HCT116 (cell line): ENCODE measurements around the gene SLC25A4. TPM values are rescaled to one million over a fixed set of nuclear protein-coding genes. Genes with fewer than 3 reads are reported as not detected.

Experiments
- ATAC-seq: fragments of 200-7000 bp; cut with Tn5 transposase; 2 replicates; pipeline ENCODE4 v1.9.1; 2020; ENCODE audit warnings: mild to moderate bottlenecking, moderate library complexity
- BruUV-seq: library from RNA; stranded (reverse); fragments of 400-500 nt; replicated peaks from 2 replicates; lab custom pipeline; 2021; lab: Mats Ljungman, UMichigan
- CTCF ChIA-PET: fragments of 300-600 bp; sonication (Branson Sonifier 250); formaldehyde crosslinking; loops from one replicate; lab custom pipeline; 2021; ENCODE audit warnings: antibody characterized with exemption; lab: Charles Lee
- POLR2A ChIA-PET: fragments of 300-600, 350-600 bp; sonication (Branson Sonifier 250); formaldehyde crosslinking; loops from one replicate; lab custom pipeline; 2021; ENCODE audit warnings: antibody characterized with exemption; lab: Charles Lee
- RAD21 ChIA-PET, 2 experiments: fragments of 300-600 bp; sonication (Branson Sonifier 250); formaldehyde crosslinking; loops; one replicate each; lab custom pipeline; 2023; ENCODE audit warnings: low total read pairs in 2 of 2; ENCODE audit not compliant: uncharacterized antibody in 2 of 2, unreplicated experiment in 2 of 2, low non-redundant PET in 1 of 2; lab: Charles Lee
- DNase-seq: peaks from one replicate; pipeline ENCODE4 v3.0.0-alpha.2; 2010; ENCODE audit warnings: low read depth, low spot score
- H2AFZ ChIP-seq: fragments of 200-600 bp; shearing (Covaris generic), sonication (generic); 2 replicates; pipeline ENCODE4 v1.6.1; 2017; ENCODE audit warnings: low read depth, mixed run types, mixed read lengths, antibody characterized with exemption, low read length; ENCODE audit not compliant: poor library complexity, severe bottlenecking
- H3K27ac ChIP-seq: 2 replicates; pipeline ENCODE4 v1.5.1; 2012; ENCODE audit warnings: low read depth, low read length
- H3K27me3 ChIP-seq: fragments of 200-600 bp; sonication (generic); 2 replicates; pipeline ENCODE4 v1.6.1; 2016; ENCODE audit warnings: mixed run types, low read length, mixed read lengths; ENCODE audit not compliant: insufficient read depth
- H3K36me3 ChIP-seq, 2 experiments: fragments of 200-500 bp in 1 of 2; fragments of 200-600 bp in 1 of 2; sonication (Bioruptor generic) in 1 of 2; sonication (generic) in 1 of 2; 2 replicates each; pipeline versions ENCODE4 v1.5.1 to v1.6.1; 2014 to 2016; ENCODE audit warnings: low read length in 2 of 2, inconsistent platforms in 1 of 2, mixed read lengths in 1 of 2, mixed run types in 1 of 2; ENCODE audit not compliant: insufficient read depth in 2 of 2, control insufficient read depth in 1 of 2
- H3K4me1 ChIP-seq, 2 experiments: fragments of 200-600 bp in 1 of 2; sonication (generic) in 1 of 2; 2 replicates each; pipeline versions ENCODE4 v1.5.1 to v1.6.1; 2012 to 2017; ENCODE audit warnings: low read length in 2 of 2, inconsistent platforms in 1 of 2, mild to moderate bottlenecking in 1 of 2, mixed read lengths in 1 of 2, mixed run types in 1 of 2, moderate library complexity in 1 of 2; ENCODE audit not compliant: insufficient read depth in 2 of 2, control insufficient read depth in 1 of 2
- H3K4me2 ChIP-seq: fragments of 200-600 bp; sonication (generic); 2 replicates; pipeline ENCODE4 v1.6.1; 2017; ENCODE audit warnings: mixed run types, low read length, mixed read lengths
- H3K4me3 ChIP-seq, 2 experiments: fragments of 200-600 bp in 1 of 2; sonication (generic) in 1 of 2; replicated peaks in 1 of 2; 2 replicates each; pipeline ENCODE4 v1.5.1; 2011 to 2016; ENCODE audit warnings: low read length in 2 of 2, control low read depth in 1 of 2, low read depth in 1 of 2, mild to moderate bottlenecking in 1 of 2, mixed read lengths in 1 of 2, mixed run types in 1 of 2
- H3K79me2 ChIP-seq: fragments of 200-600 bp; sonication (generic); 2 replicates; pipeline ENCODE4 v1.6.1; 2017; ENCODE audit warnings: mild to moderate bottlenecking, mixed run types, low read length, moderate library complexity, mixed read lengths; ENCODE audit not compliant: insufficient read depth
- H3K9ac ChIP-seq: fragments of 200-600 bp; sonication (generic); 2 replicates; pipeline ENCODE4 v1.6.1; 2016; ENCODE audit warnings: low read length, mixed read lengths
- H3K9me2 ChIP-seq: fragments of 200-600 bp; sonication (generic), shearing (Covaris generic); 2 replicates; pipeline ENCODE4 v1.6.1; 2017; ENCODE audit warnings: mixed run types, mild to moderate bottlenecking, moderate library complexity; ENCODE audit not compliant: insufficient read depth
- H3K9me3 ChIP-seq, 2 experiments: fragments of 200-500 bp in 1 of 2; fragments of 200-600 bp in 1 of 2; sonication (Bioruptor generic) in 1 of 2; sonication (generic) in 1 of 2; 2 replicates each; pipeline ENCODE4 v1.6.1; 2014 to 2017; ENCODE audit warnings: low read length in 2 of 2, mixed read lengths in 2 of 2, inconsistent platforms in 1 of 2, low read depth in 1 of 2, mild to moderate bottlenecking in 1 of 2, mixed run types in 1 of 2, moderate library complexity in 1 of 2; ENCODE audit not compliant: control insufficient read depth in 1 of 2, insufficient read depth in 1 of 2
- H4K20me1 ChIP-seq: fragments of 200-600 bp; sonication (generic), shearing (Covaris generic); 2 replicates; pipeline ENCODE4 v1.6.1; 2017; ENCODE audit warnings: mixed run types, mild to moderate bottlenecking, moderate library complexity; ENCODE audit not compliant: insufficient read depth
- CEBPB ChIP-seq: IDR thresholded peaks from 2 replicates; pipeline ENCODE4 v1.6.1; 2012; ENCODE audit warnings: low read depth
- CTCF ChIP-seq, 3 experiments: fragments of 200-600 bp in 1 of 3; sonication (generic) in 1 of 3; IDR thresholded peaks in 2 of 3; conservative IDR thresholded peaks in 1 of 3; 2 replicates each; pipeline ENCODE4 v1.5.1; 2012 to 2017; ENCODE audit warnings: low read depth in 2 of 3, low read length in 2 of 3, antibody characterized with exemption in 1 of 3, borderline replicate concordance in 1 of 3, control low read depth in 1 of 3, mild to moderate bottlenecking in 1 of 3, mixed read lengths in 1 of 3, mixed run types in 1 of 3, moderate library complexity in 1 of 3; ENCODE audit not compliant: insufficient read depth in 1 of 3
- EZH2 ChIP-seq: fragments of 200-600 bp; sonication (generic); IDR thresholded peaks from 2 replicates; pipeline ENCODE4 v1.6.1; 2017; ENCODE audit warnings: antibody characterized with exemption, mixed run types
- FOSL1 ChIP-seq: IDR thresholded peaks from 2 replicates; pipeline ENCODE4 v1.6.1; 2012; ENCODE audit warnings: low read depth
- JUND ChIP-seq: IDR thresholded peaks from 2 replicates; pipeline ENCODE4 v1.6.1; 2012
- POLR2A ChIP-seq: IDR thresholded peaks from 2 replicates; pipeline ENCODE4 v1.7.0; 2011; ENCODE audit warnings: borderline replicate concordance; ENCODE audit not compliant: insufficient read depth, insufficient read length; ENCODE audit errors: extremely low read depth
- POLR2AphosphoS5 ChIP-seq: IDR thresholded peaks from 2 replicates; pipeline ENCODE4 v1.6.1; 2011; ENCODE audit warnings: mild to moderate bottlenecking, low read depth, low read length, moderate library complexity
- REST ChIP-seq: IDR thresholded peaks from 2 replicates; pipeline ENCODE4 v1.6.1; 2012; ENCODE audit warnings: low read depth
- TCF7L2 ChIP-seq: IDR thresholded peaks from 2 replicates; pipeline ENCODE4 v1.7.0; 2011; ENCODE audit warnings: borderline replicate concordance, inconsistent platforms; ENCODE audit not compliant: insufficient read depth, insufficient read length; ENCODE audit errors: extremely low read depth
- YY1 ChIP-seq: IDR thresholded peaks from 2 replicates; pipeline ENCODE4 v1.6.1; 2011; ENCODE audit warnings: low read length, low read depth, moderate library complexity, mild to moderate bottlenecking; ENCODE audit not compliant: insufficient replicate concordance; ENCODE audit errors: extremely low read depth
- intact Hi-C: fragments of 100-400 bp; cut with micrococcal nuclease; formaldehyde crosslinking; loops from 2 replicates; pipeline ENCODE4 v1.10.0; 2022
- total RNA-seq: library from RNA; stranded (reverse); gene quantifications from one replicate; pipeline ENCODE4 v1.2.1, GENCODE V29; 2021; ENCODE audit not compliant: unreplicated experiment

The SLC25A4 gene
- total RNA-seq, 1 experiment from 2014 or later: 27.9 TPM

GRCh38 chr4:185139736-185140135 lies 3.3 kb upstream of the SLC25A4 start:
- no peak overlapping the region for H3K9ac ChIP-seq
- no peak overlapping the region for H3K27ac ChIP-seq
- H3K79me2 ChIP-seq: no peaks in the 10 kb centered on the region
- H3K9me3 ChIP-seq: no peaks in the 10 kb centered on the region
- ChIA-PET CTCF (interaction anchor here (1.0 kb wide), 1 partner anchor 134 kb away, joined by 3 read pairs; no protein-coding TSS in a partner anchor), POLR2A (no interaction called here), RAD21 (no interaction called here)
- H3K36me3 ChIP-seq: no peaks in the 10 kb centered on the region
- intact Hi-C loops: no loop called here
- H3K4me2 ChIP-seq: no peak overlapping the region
- H4K20me1 ChIP-seq: no peaks in the 10 kb centered on the region
- no peak overlapping the region for H2AFZ ChIP-seq
- no peaks in the 10 kb centered on the region for H3K9me2 ChIP-seq
- H3K4me3 ChIP-seq: no peak overlapping the region
- no peak for DNase-seq
- no TSS peak for BruUV-seq
- no peak for TF ChIP-seq POLR2A
- TF ChIP-seq CTCF (IDR thresholded peaks at IDR 0.05 in 2 of 3, conservative IDR thresholded peaks at IDR 0.05 in 1 of 3; ENCODE audit: borderline replicate concordance in 1 of 3, insufficient read depth in 1 of 3, low read depth in 2 of 3, low read length in 2 of 3): no peak
- TF ChIP-seq EZH2: no peak
- no peak for TF ChIP-seq REST
- TF ChIP-seq POLR2AphosphoS5: no peak
- TF ChIP-seq FOSL1: no peak
- TF ChIP-seq CEBPB: no peak
- no peak for TF ChIP-seq YY1
- no peak for TF ChIP-seq TCF7L2
- TF ChIP-seq JUND: no peak
- H3K4me1 ChIP-seq: peaks cover 4 to 15% of the 10 kb centered on the region in 2 experiments; a peak in 3 of 4 replicates
- no peak for ATAC-seq
- no peaks in the 10 kb centered on the region for H3K27me3 ChIP-seq
